NCI-H2081 (cell line): ENCODE measurements around the gene GYPE.
"Not testable (repeated sequence)": the region's sequence is repeated elsewhere in the genome, so short reads cannot be mapped to it uniquely, and the experiment has no call there.

Source experiments
- DNase-seq, 2 experiments: peaks; one replicate each; lab custom pipeline; 2025; lab: John Stamatoyannopoulos, UW

GYPE gene

GRCh38 chr4:143905440-143905839, at the start of gene GYPE:
TSS of gene GYPE (minus strand) at chr4:143905559. CDS start at chr4:143905507, 52 bp downstream.
- DNase-seq = not testable (repeated sequence)

- DNase-seq = not testable (repeated sequence)
These were observed 46.2 kb upstream of the GYPE start for GRCh38 chr4:143951458-143951972.

- not testable (repeated sequence) for DNase-seq
These were observed 45.6 kb upstream of the GYPE start for GRCh38 chr4:143950967-143951366.

- DNase-seq = not testable (repeated sequence)
These were observed 44.8 kb upstream of the GYPE start for GRCh38 chr4:143950185-143950584.

- not testable (repeated sequence) for DNase-seq
These were observed 42.1 kb upstream of the GYPE start for GRCh38 chr4:143947493-143947892.

- DNase-seq = not testable (repeated sequence)
These were observed 35.3 kb upstream of the GYPE start for GRCh38 chr4:143940708-143941107.

GRCh38 chr4:143939528-143939927, 34.2 kb upstream of the GYPE start:
- DNase-seq = no peak

GRCh38 chr4:143938890-143939289, 33.5 kb upstream of the GYPE start:
- not testable (repeated sequence) for DNase-seq

GRCh38 chr4:143921181-143921580, 15.8 kb upstream of the GYPE start:
- DNase-seq = no peak

- DNase-seq = not testable (repeated sequence)
These were observed 11.1 kb upstream of the GYPE start for GRCh38 chr4:143916485-143916884.

- DNase-seq = not testable (repeated sequence)
These were observed 7.1 kb upstream of the GYPE start for GRCh38 chr4:143912478-143912877.

GRCh38 chr4:143911528-143912417, 6.4 kb upstream of the GYPE start:
- DNase-seq = not testable (repeated sequence)

GRCh38 chr4:143910906-143911305, 5.5 kb upstream of the GYPE start:
- not testable (repeated sequence) for DNase-seq

- DNase-seq = peak; percentile 19 to 33
These were observed 2.5 kb upstream of the GYPE start for GRCh38 chr4:143907811-143908210.

GRCh38 chr4:143904431-143904830, 928 bp downstream of the GYPE start:
- DNase-seq = not testable (repeated sequence)

- not testable (repeated sequence) for DNase-seq
These were observed 15.0 kb downstream of the GYPE start for GRCh38 chr4:143890323-143890722.

GRCh38 chr4:143888189-143888588, 17.2 kb downstream of the GYPE start:
- not testable (repeated sequence) for DNase-seq

GRCh38 chr4:143884965-143885364, 20.4 kb downstream of the GYPE start:
- not testable (repeated sequence) for DNase-seq

- no peak for DNase-seq
These were observed 21.8 kb downstream of the GYPE start for GRCh38 chr4:143883529-143883928.

GRCh38 chr4:143882892-143883291, 22.5 kb downstream of the GYPE start:
- DNase-seq = no peak

GRCh38 chr4:143879561-143879960, 25.8 kb downstream of the GYPE start:
- not testable (repeated sequence) for DNase-seq

- not testable (repeated sequence) for DNase-seq
These were observed 30.0 kb downstream of the GYPE start for GRCh38 chr4:143875357-143875756.
